Mesenteric fat pad (tissue), 1 donor: ENCODE data around the gene PRSS21. TPM values are rescaled to one million over a fixed set of nuclear protein-coding genes. Genes with fewer than 3 reads are reported as not detected.

Experiments used
- DNase-seq: peaks from one replicate; pipeline ENCODE4 v3.0.0-alpha.2; 2020; ENCODE audit warnings: low spot score
- total RNA-seq: library from RNA; stranded (reverse); fragmentation: NEBNext Ultra II Directional; extraction: Animal tissue kit (Norgen Biotek cat#: 25700); gene quantifications from one replicate; pipeline ENCODE4 v1.2.1, GENCODE V29; 2021
- donor health status: DM: yes; HTN: yes; CAD: no.

The PRSS21 gene
- total RNA-seq, 1 donor from 2014 or later, result not detected

DNA sequence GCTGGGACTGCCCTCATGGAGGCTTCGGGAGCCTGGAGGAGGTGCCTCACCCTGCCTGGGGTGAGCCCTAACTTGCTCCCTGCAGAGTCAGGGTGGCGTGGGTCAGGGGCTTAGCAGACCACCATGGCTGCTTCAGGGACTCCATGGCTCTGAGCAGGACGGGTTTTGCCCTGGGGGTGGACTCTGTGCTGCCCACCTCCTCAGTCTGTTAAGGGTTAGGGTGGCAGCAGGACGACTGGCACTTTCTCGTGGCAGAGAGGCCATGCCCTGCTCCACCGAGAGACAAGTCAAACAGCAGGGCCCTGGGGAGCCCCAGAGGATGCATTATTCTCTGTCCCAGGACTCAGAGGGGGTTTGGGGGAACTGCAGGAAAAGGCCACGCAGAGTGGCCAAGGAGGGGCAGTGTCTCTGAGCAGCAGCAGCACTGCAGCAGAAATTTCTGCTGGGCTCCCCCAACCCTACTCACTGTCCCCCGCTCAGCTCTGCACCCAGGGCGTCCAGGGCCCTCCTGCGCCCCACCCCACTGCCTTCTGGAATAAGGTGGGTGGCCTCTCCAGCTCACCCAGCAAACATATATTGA, 42.7 kb downstream of the PRSS21 start:
- no peak for DNase-seq

DNA sequence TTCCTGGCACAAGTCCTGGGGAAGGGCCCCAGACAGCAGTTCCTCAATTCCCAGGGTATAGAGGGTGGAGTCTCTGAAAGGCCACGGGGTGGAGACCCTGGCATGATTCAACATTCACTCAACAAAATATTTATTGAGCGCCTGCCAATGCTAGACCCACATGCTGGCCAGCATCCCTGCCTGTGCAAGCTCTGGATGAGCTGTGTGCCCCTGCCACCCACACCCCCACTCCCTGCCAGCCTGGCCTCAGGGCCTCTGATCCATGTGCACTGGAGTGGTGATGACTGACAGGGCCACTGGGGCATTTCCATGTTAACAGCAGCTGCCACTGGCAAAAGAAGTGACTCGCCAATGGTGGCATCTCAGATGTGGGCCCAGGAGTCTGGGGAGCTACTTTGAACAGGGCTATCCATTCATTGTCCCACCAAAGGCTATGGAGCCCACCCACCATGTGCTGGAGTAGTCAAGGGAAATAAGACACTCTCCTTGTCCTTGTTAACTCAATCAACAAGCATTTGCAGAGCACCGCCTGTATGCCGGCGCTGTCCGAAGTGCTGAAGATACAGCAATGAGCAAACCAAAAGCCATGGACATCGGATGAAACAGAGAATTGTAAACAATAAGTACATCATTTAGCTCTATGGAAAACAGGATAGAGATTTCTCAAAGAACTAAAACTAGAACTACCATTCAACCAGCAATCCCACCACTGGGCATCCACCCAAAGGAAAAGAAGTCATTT, 44.0 kb downstream of the PRSS21 start:
- no peak for DNase-seq

DNA sequence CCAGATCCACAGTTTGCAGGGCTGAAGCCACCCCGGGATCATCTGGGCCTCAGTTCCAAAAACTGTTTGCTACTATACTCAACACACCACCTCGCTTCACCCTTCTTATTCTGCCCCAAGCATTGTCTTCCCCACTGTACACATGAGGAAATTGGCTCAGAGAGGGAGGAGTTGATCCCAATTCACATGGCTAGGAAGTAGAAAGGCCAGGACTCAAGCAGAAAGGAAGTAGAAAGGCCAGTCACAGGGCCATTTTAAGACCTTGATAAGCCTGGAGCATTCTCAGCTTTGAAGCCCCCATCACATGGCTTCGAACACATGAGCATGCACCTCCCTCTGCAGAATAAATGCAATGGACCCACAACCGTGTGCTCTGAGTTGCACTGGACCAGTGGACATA, 48.6 kb downstream of the PRSS21 start:
- no peak for DNase-seq

DNA sequence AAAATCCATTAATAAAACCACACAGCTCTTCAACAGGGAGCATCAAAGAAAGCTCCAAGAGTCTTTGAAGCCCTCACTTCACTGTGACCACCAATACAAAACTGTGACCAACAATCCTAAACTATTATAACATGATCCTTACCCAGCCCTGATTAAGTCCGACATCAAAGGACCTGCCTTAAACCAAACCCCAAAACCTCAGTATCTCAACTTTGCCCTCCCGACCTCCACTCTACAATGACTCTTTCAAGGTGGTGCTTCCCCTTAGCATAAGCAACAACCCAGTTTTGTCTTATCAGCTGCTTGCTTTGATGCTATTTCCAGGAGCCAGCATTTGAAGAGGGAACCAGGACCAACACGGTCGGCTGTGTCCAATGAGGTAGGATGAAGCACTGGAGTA, 49.4 kb downstream of the PRSS21 start:
- DNase-seq, result no peak

- no peak for DNase-seq
Measured at GRCh38 chr16:2867661-2867986, 50.6 kb downstream of the PRSS21 start.

- DNase-seq, result peak; percentile 98
Measured at GRCh38 chr16:2867987-2868789, 51.2 kb downstream of the PRSS21 start.

Other genes starting within 250 kb of the PRSS21 start
- gene KCTD5, start 134.7 kb upstream of the PRSS21 start, total RNA-seq, result 18.5 TPM
- 0.48 TPM for gene PRSS27, start 97.0 kb upstream of the PRSS21 start, total RNA-seq
- gene SRRM2, start 64.6 kb upstream of the PRSS21 start, total RNA-seq, result 505 TPM
- gene ELOB, start 40.0 kb upstream of the PRSS21 start, total RNA-seq, result 212 TPM
- gene PRSS33, start 29.7 kb upstream of the PRSS21 start, total RNA-seq, result not detected
- not detected for gene PRSS41, start 18.8 kb upstream of the PRSS21 start, total RNA-seq
- not detected for gene ZG16B, start 13.1 kb downstream of the PRSS21 start, total RNA-seq
- gene PRSS22, start 40.9 kb downstream of the PRSS21 start, total RNA-seq, result not detected
- 21.5 TPM for gene FLYWCH2, start 66.0 kb downstream of the PRSS21 start, total RNA-seq
- gene FLYWCH1, start 94.7 kb downstream of the PRSS21 start, total RNA-seq, result 32.0 TPM
- not detected for gene KREMEN2, start 147.0 kb downstream of the PRSS21 start, total RNA-seq
- gene PAQR4, start 152.1 kb downstream of the PRSS21 start, total RNA-seq, result 4.5 TPM
- gene PKMYT1, start 163.2 kb downstream of the PRSS21 start, total RNA-seq, result 0.58 TPM
- gene CLDN9, start 195.7 kb downstream of the PRSS21 start, total RNA-seq, result not detected
- gene CLDN6, start 200.9 kb downstream of the PRSS21 start, total RNA-seq, result not detected
- gene TNFRSF12A, start 203.1 kb downstream of the PRSS21 start, total RNA-seq, result 84.8 TPM
- 26.5 TPM for gene HCFC1R1, start 206.7 kb downstream of the PRSS21 start, total RNA-seq
- gene THOC6, start 206.8 kb downstream of the PRSS21 start, total RNA-seq, result 20.6 TPM
- not detected for gene BICDL2, start 219.7 kb downstream of the PRSS21 start, total RNA-seq
- gene MMP25, start 229.3 kb downstream of the PRSS21 start, total RNA-seq, result 21.6 TPM
- 36.0 TPM for gene IL32, start 248.4 kb downstream of the PRSS21 start, total RNA-seq